H9 (cell line): ENCODE results near the gene SPESP1. TPM values are rescaled to one million over a fixed set of nuclear protein-coding genes. Genes with fewer than 3 reads are reported as not detected.

Experiments
- DNase-seq: peaks from one replicate; pipeline ENCODE4 v3.0.0-alpha.2; 2017
- H2AFZ ChIP-seq: one replicate; pipeline ENCODE4 v1.6.1; 2013; ENCODE audit warnings: mild to moderate bottlenecking, low read length, control low read depth, moderate library complexity
- H2AK5ac ChIP-seq: 2 replicates; pipeline ENCODE4 v1.6.1; 2013; ENCODE audit warnings: low read length, control low read depth, mixed read lengths; ENCODE audit not compliant: insufficient read length
- H2BK120ac ChIP-seq: one replicate; pipeline ENCODE4 v1.6.1; 2013; ENCODE audit warnings: low read depth, mild to moderate bottlenecking, low read length, control low read depth, inconsistent platforms; ENCODE audit not compliant: poor library complexity, severe bottlenecking
- H2BK12ac ChIP-seq: 2 replicates; pipeline ENCODE4 v1.6.1; 2013; ENCODE audit warnings: low read length, control low read depth, mixed read lengths, low read depth; ENCODE audit not compliant: insufficient read length
- H2BK15ac ChIP-seq: 2 replicates; pipeline ENCODE4 v1.6.1; 2013; ENCODE audit warnings: low read depth, low read length, control low read depth
- H2BK20ac ChIP-seq: one replicate; pipeline ENCODE4 v1.6.1; 2013; ENCODE audit warnings: low read depth, mild to moderate bottlenecking, low read length, control low read depth, inconsistent platforms; ENCODE audit not compliant: poor library complexity, severe bottlenecking
- H2BK5ac ChIP-seq: 2 replicates; pipeline ENCODE4 v1.6.1; 2013; ENCODE audit warnings: low read length, control low read depth, mixed read lengths; ENCODE audit not compliant: insufficient read length
- H3K14ac ChIP-seq: 2 replicates; pipeline ENCODE4 v1.6.1; 2013; ENCODE audit warnings: low read length, control low read depth; ENCODE audit not compliant: insufficient read depth
- H3K18ac ChIP-seq: 2 replicates; pipeline ENCODE4 v1.6.1; 2013; ENCODE audit warnings: low read depth, mild to moderate bottlenecking, mixed read lengths, low read length, control low read depth; ENCODE audit not compliant: insufficient read length
- H3K23ac ChIP-seq: 2 replicates; pipeline ENCODE4 v1.6.1; 2013; ENCODE audit warnings: low read length, control low read depth, mixed read lengths, low read depth; ENCODE audit not compliant: insufficient read length
- H3K23me2 ChIP-seq: 2 replicates; pipeline ENCODE4 v1.6.1; 2013; ENCODE audit warnings: low read depth, mild to moderate bottlenecking, mixed read lengths, low read length, control low read depth; ENCODE audit not compliant: insufficient read length, poor library complexity, severe bottlenecking
- H3K27ac ChIP-seq: 2 replicates; pipeline ENCODE4 v1.5.1; 2013; ENCODE audit warnings: low read length, control low read depth, mixed read lengths, low read depth; ENCODE audit not compliant: insufficient read length
- H3K27me3 ChIP-seq: 2 replicates; pipeline ENCODE4 v1.6.1; 2013; ENCODE audit warnings: low read length, control low read depth, inconsistent platforms; ENCODE audit not compliant: insufficient read depth
- H3K4ac ChIP-seq: 2 replicates; pipeline ENCODE4 v1.6.1; 2013; ENCODE audit warnings: low read depth, mild to moderate bottlenecking, control low read depth, inconsistent platforms, low read length, moderate library complexity
- H3K4me1 ChIP-seq: 2 replicates; pipeline ENCODE4 v1.6.1; 2013; ENCODE audit warnings: low read length, control low read depth, inconsistent platforms; ENCODE audit not compliant: insufficient read depth
- H3K4me2 ChIP-seq: 2 replicates; pipeline ENCODE4 v1.6.1; 2013; ENCODE audit warnings: low read length, control low read depth, mixed read lengths; ENCODE audit not compliant: insufficient read length, insufficient read depth
- H3K56ac ChIP-seq: 2 replicates; pipeline ENCODE4 v1.6.1; 2013; ENCODE audit warnings: low read depth, mild to moderate bottlenecking, mixed read lengths, low read length, control low read depth; ENCODE audit not compliant: insufficient read length
- H3K79me1 ChIP-seq: 2 replicates; pipeline ENCODE4 v1.6.1; 2013; ENCODE audit warnings: low read depth, mild to moderate bottlenecking, moderate library complexity, low read length, control low read depth, inconsistent platforms; ENCODE audit not compliant: insufficient read depth, poor library complexity, severe bottlenecking
- H3K79me2 ChIP-seq: 2 replicates; pipeline ENCODE4 v1.6.1; 2013; ENCODE audit warnings: low read length, control low read depth, inconsistent platforms; ENCODE audit not compliant: insufficient read depth
- H3K9ac ChIP-seq: 2 replicates; pipeline ENCODE4 v1.6.1; 2013; ENCODE audit warnings: low read length, control low read depth, mixed read lengths; ENCODE audit not compliant: insufficient read length; ENCODE audit errors: extremely low read depth
- H3K9me3 ChIP-seq: one replicate; pipeline ENCODE4 v1.6.1; 2013; ENCODE audit warnings: low read depth, low read length, inconsistent platforms; ENCODE audit not compliant: control insufficient read depth
- H3T11ph ChIP-seq: one replicate; pipeline ENCODE4 v1.6.1; 2013; ENCODE audit warnings: mild to moderate bottlenecking, low read length, control low read depth, inconsistent platforms
- H4K20me1 ChIP-seq: one replicate; pipeline ENCODE4 v1.6.1; 2013; ENCODE audit not compliant: control insufficient read depth, insufficient read length, insufficient read depth
- H4K5ac ChIP-seq: 2 replicates; pipeline ENCODE4 v1.6.1; 2013; ENCODE audit warnings: low read depth, mild to moderate bottlenecking, mixed read lengths, low read length, control low read depth; ENCODE audit not compliant: insufficient read length
- H4K8ac ChIP-seq: replicated peaks from 2 replicates; pipeline ENCODE4 v1.6.1; 2013; ENCODE audit warnings: low read length, control low read depth, mixed read lengths, low read depth; ENCODE audit not compliant: insufficient read length
- H4K91ac ChIP-seq: 2 replicates; pipeline ENCODE4 v1.6.1; 2013; ENCODE audit warnings: low read depth, mild to moderate bottlenecking, moderate library complexity, mixed read lengths, low read length, control low read depth; ENCODE audit not compliant: insufficient read length
- H3K27ac Mint-ChIP-seq, 3 experiments: 2 replicates in 2 of 3; 3 replicates in 1 of 3; pipeline ENCODE4 v1.8.0; 2020 to 2021; ENCODE audit warnings: mixed read lengths in 3 of 3, mild to moderate bottlenecking in 1 of 3, moderate library complexity in 1 of 3
- H3K27me3 Mint-ChIP-seq: 2 replicates; pipeline ENCODE4 v1.8.0; 2021; ENCODE audit warnings: low read depth, mild to moderate bottlenecking, moderate library complexity, mixed read lengths
- H3K36me3 Mint-ChIP-seq, 3 experiments: 2 replicates in 2 of 3; 3 replicates in 1 of 3; pipeline ENCODE4 v1.8.0; 2020 to 2021; ENCODE audit warnings: low read depth in 3 of 3, mixed read lengths in 3 of 3; ENCODE audit not compliant: insufficient read depth in 1 of 3
- H3K4me1 Mint-ChIP-seq, 2 experiments: 2 replicates each; pipeline ENCODE4 v1.8.0; 2020; ENCODE audit warnings: mixed read lengths in 2 of 2
- H3K4me3 Mint-ChIP-seq, 2 experiments: 2 replicates in 1 of 2; 3 replicates in 1 of 2; pipeline ENCODE4 v1.8.0; 2020 to 2021; ENCODE audit warnings: mild to moderate bottlenecking in 2 of 2, mixed read lengths in 2 of 2, moderate library complexity in 1 of 2
- H3K9me3 Mint-ChIP-seq, 2 experiments: 2 replicates in 1 of 2; 3 replicates in 1 of 2; pipeline ENCODE4 v1.8.0; 2020; ENCODE audit warnings: mild to moderate bottlenecking in 2 of 2, mixed read lengths in 2 of 2, moderate library complexity in 1 of 2
- WGBS: extraction: QIAGEN DNeasy Blood & Tissue Kit; methylation state at CpG from one replicate; pipeline ENCODE4 v1.1.7; 2013; ENCODE audit warnings: missing lambda C conversion rate, low lambda C conversion rate, mixed read lengths; ENCODE audit not compliant: insufficient read length; ENCODE audit errors: extremely low coverage; 5-methylcytosine and 5-hydroxymethylcytosine counted together
- total RNA-seq: library from RNA; stranded (reverse); gene quantifications from 2 replicates; pipeline ENCODE4 v1.2.1, GENCODE V29; 2021
- TF ChIP-seq, protein P1 (sequence below): fragments of 200-600 bp; sonication (generic); conservative IDR thresholded peaks from 3 replicates; pipeline ENCODE4 v1.8.0; 2021; ENCODE audit warnings: antibody characterized with exemption, mild to moderate bottlenecking

SPESP1 gene
- total RNA-seq, 1 experiment from 2014 or later, result not detected

DNA sequence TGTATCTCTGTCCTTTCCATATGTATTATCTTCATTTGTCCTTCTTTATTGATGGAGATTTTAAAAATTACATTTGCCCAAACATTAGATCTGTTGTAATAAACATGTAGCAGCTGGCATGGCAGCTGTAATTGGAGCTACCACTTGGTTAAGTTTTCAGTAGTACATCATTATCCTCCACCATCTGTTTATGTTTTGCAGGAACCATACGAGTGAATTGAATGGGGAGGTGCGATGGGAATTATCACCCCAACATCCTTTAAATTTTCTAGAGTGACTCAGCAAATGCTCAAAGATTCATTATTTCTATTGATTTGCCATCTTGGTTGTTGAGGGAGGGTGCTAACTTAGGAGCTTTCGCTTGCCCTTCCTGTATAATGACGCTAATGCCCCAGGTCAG, 51.6 kb downstream of the SPESP1 start:
- Histone ChIP-seq H3K4me1 (no peaks in the 10 kb centered on the region), H3K23me2 (no peaks in the 10 kb centered on the region), H3K4ac (no peak overlapping the region), H3K9ac (no peak overlapping the region), H2BK120ac (no peak overlapping the region), H4K8ac (no peak overlapping the region), H3K27me3 (no peaks in the 10 kb centered on the region), H3K27ac (no peak overlapping the region), H3K18ac (no peak overlapping the region), H3K4me2 (no peak overlapping the region), H3K79me1 (no peaks in the 10 kb centered on the region), H3K14ac (no peak overlapping the region), H3K9me3 (no peaks in the 10 kb centered on the region), H3K23ac (no peak overlapping the region), H2BK12ac (no peak overlapping the region), H4K5ac (no peak overlapping the region), H3K79me2 (no peaks in the 10 kb centered on the region), H3T11ph (no peak overlapping the region), H2BK5ac (no peak overlapping the region), H2AFZ (no peak overlapping the region), H2AK5ac (no peak overlapping the region), H4K20me1 (no peaks in the 10 kb centered on the region), H2BK15ac (no peak overlapping the region), H3K56ac (no peak overlapping the region), H4K91ac (no peak overlapping the region), H2BK20ac (no peak overlapping the region)
- TF ChIP-seq, protein P1, sequence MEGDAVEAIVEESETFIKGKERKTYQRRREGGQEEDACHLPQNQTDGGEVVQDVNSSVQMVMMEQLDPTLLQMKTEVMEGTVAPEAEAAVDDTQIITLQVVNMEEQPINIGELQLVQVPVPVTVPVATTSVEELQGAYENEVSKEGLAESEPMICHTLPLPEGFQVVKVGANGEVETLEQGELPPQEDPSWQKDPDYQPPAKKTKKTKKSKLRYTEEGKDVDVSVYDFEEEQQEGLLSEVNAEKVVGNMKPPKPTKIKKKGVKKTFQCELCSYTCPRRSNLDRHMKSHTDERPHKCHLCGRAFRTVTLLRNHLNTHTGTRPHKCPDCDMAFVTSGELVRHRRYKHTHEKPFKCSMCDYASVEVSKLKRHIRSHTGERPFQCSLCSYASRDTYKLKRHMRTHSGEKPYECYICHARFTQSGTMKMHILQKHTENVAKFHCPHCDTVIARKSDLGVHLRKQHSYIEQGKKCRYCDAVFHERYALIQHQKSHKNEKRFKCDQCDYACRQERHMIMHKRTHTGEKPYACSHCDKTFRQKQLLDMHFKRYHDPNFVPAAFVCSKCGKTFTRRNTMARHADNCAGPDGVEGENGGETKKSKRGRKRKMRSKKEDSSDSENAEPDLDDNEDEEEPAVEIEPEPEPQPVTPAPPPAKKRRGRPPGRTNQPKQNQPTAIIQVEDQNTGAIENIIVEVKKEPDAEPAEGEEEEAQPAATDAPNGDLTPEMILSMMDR, result no peak
- H3K4me3 Mint-ChIP-seq, result no peak overlapping the region
- peaks cover 10% of the 10 kb centered on the region for H3K27me3 Mint-ChIP-seq
- peaks cover 5 to 14% (median 13%) of the 10 kb centered on the region in 3 experiments; a peak in 6 of 7 replicates for H3K36me3 Mint-ChIP-seq
- no peaks in the 10 kb centered on the region for H3K4me1 Mint-ChIP-seq
- H3K9me3 Mint-ChIP-seq, result peaks cover 13 to 19% of the 10 kb centered on the region in 2 experiments
- H3K27ac Mint-ChIP-seq, result no peak overlapping the region
- no peak for DNase-seq
- WGBS, result no CpG with 5 or more reads among the region's 4 CpGs
